Activated CD8-positive, alpha-beta T cell treated with anti-CD3 and anti-CD28 coated beads, Interleukin-2, amount 10 ng/mL, durations not matched to agents 7 days and 5 days (primary cell): ENCODE measurements around the gene S100PBP. TPM values are rescaled to one million over a fixed set of nuclear protein-coding genes. Genes with fewer than 3 reads are reported as not detected.
"Not testable (repeated sequence)": the region's sequence is repeated elsewhere in the genome, so short reads cannot be mapped to it uniquely, and the experiment has no call there.

Experiments used
- ATAC-seq: fragments of 150-1000 bp; cut with Tn5 transposase; one replicate; pipeline ENCODE4 v1.10.0; 2021; ENCODE audit warnings: moderate library complexity
- CTCF ChIA-PET: fragments of 350-600 bp; sonication (Branson Sonifier 250); formaldehyde crosslinking; loops from one replicate; lab custom pipeline; 2021; ENCODE audit warnings: antibody characterized with exemption; lab: Charles Lee
- POLR2A ChIA-PET: fragments of 350-600 bp; sonication (Branson Sonifier 250); formaldehyde crosslinking; loops from one replicate; lab custom pipeline; 2021; ENCODE audit warnings: antibody characterized with exemption; lab: Charles Lee
- DNase-seq: peaks from one replicate; pipeline ENCODE4 v3.0.0-alpha.2; 2020
- H3K27ac Mint-ChIP-seq: one replicate; pipeline ENCODE4 v1.8.0; 2021; ENCODE audit warnings: mild to moderate bottlenecking, mixed read lengths
- H3K27me3 Mint-ChIP-seq: one replicate; pipeline ENCODE4 v1.8.0; 2021; ENCODE audit warnings: low read depth, mixed read lengths
- H3K36me3 Mint-ChIP-seq: one replicate; pipeline ENCODE4 v1.8.0; 2021; ENCODE audit warnings: low read depth, mixed read lengths
- H3K4me1 Mint-ChIP-seq: one replicate; pipeline ENCODE4 v1.8.0; 2021; ENCODE audit warnings: low read depth, mixed read lengths
- H3K4me3 Mint-ChIP-seq: one replicate; pipeline ENCODE4 v1.8.0; 2021; ENCODE audit warnings: mild to moderate bottlenecking, mixed read lengths
- H3K9me3 Mint-ChIP-seq: one replicate; pipeline ENCODE4 v1.8.0; 2022; ENCODE audit warnings: mixed read lengths; ENCODE audit not compliant: insufficient read depth
- total RNA-seq, 2 experiments: library from RNA; stranded (reverse); gene quantifications; one replicate each; pipeline ENCODE4 v1.2.3, GENCODE V29; 2021

The S100PBP gene
- total RNA-seq, 2 experiments from 2014 or later: 78.3 to 78.9 TPM

GRCh38 chr1:32786856-32787255 is 30.6 kb upstream of the S100PBP start:
- peaks cover 3% of the 10 kb centered on the region for H3K4me1 Mint-ChIP-seq
- CTCF ChIA-PET: interaction anchor here (0.9 to 2.1 kb wide), 4 partner anchors 9 to 266 kb away, joined by 3 to 7 read pairs (median 6); no protein-coding TSS in a partner anchor
- H3K36me3 Mint-ChIP-seq: peaks cover 53% of the 10 kb centered on the region
- no peak for ATAC-seq
- H3K27me3 Mint-ChIP-seq: no peaks in the 10 kb centered on the region
- no peak for DNase-seq
- H3K4me3 Mint-ChIP-seq: no peak overlapping the region
- POLR2A ChIA-PET: interaction anchor here (0.6 kb wide), 1 partner anchor 14 kb away, joined by 3 read pairs; no protein-coding TSS in a partner anchor
- no peaks in the 10 kb centered on the region for H3K9me3 Mint-ChIP-seq
- no peak overlapping the region for H3K27ac Mint-ChIP-seq

DNA sequence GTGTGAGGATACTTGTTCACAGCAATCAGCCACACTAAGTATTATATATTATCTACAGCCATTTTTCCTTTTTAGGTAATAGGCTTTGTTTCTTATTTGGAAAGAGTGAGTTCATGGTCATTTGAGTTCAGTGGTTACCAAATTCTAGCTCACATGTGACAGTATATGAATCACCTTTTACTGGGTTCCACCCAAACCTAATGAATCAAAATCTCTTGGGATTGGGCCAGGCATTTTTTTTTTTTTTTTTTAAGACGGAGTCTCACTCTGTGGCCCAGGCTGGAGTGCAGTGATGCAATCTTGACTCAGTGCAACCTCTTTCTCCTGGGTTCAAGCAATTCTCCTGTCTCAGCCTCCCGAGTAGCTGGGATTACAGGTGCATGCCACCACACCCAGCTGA is 28.1 kb upstream of the S100PBP start:
- ATAC-seq, DNase-seq, POLR2A ChIA-PET, H3K27me3 Mint-ChIP-seq, H3K9me3 Mint-ChIP-seq, H3K4me3 Mint-ChIP-seq, H3K27ac Mint-ChIP-seq: not testable (repeated sequence)
- peaks cover 52% of the 10 kb centered on the region for H3K36me3 Mint-ChIP-seq
- peaks cover 13% of the 10 kb centered on the region for H3K4me1 Mint-ChIP-seq
- CTCF ChIA-PET: interaction anchor here (0.6 kb wide), 1 partner anchor 103 kb away, joined by 3 read pairs; no protein-coding TSS in a partner anchor

DNA sequence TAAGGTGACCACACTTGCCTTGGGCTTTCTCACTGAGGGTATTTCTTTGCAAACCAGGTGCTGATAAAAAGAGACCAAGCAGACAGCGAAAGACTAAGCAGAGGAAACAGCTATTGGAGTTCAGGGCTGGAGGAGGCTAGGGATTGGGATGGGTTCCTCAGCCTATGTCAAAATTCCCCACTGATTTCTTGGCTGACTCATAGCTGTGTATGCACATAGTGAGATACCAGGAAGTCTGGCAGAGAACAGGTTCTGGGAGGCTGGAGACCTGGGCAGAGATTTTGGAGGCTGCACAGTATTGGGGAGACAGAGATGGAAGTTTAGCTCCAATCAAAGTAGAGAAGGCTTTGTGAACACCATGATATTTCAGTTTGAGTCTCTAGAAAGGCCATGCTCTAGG is 25.6 kb upstream of the S100PBP start:
- no peaks in the 10 kb centered on the region for H3K9me3 Mint-ChIP-seq
- peaks cover 46% of the 10 kb centered on the region for H3K36me3 Mint-ChIP-seq
- POLR2A ChIA-PET: no interaction called here
- no peak overlapping the region for H3K27ac Mint-ChIP-seq
- peaks cover 13% of the 10 kb centered on the region for H3K4me1 Mint-ChIP-seq
- DNase-seq (no peak), ATAC-seq (no peak)
- CTCF ChIA-PET: interaction anchor here (1.1 to 1.7 kb wide), 4 partner anchors 19 to 141 kb away, joined by 3 to 7 read pairs (median 4); no protein-coding TSS in a partner anchor
- H3K27me3 Mint-ChIP-seq: no peaks in the 10 kb centered on the region
- no peak overlapping the region for H3K4me3 Mint-ChIP-seq

DNA sequence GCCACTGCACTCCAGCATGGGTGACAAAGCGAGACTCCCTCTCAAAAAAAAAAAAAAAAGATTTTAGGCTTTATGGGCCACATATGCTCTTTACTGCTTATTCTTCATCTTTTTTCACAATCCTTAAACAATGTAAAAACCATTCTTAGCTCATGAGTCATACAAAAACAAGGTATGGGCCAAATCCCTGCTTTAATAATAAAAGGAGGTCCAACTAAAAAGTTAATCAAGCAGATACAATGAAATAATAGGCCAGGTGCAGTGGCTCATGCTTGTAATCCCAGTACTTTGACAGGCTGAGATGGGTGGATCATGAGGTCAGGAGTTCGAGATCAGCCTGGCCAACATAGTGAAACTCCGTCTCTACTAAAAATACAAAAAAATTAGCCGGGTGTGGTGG is 21.7 kb upstream of the S100PBP start:
- Mint-ChIP-seq H3K4me1 (peaks cover 48% of the 10 kb centered on the region), H3K36me3 (peaks cover 67% of the 10 kb centered on the region)
- H3K27ac Mint-ChIP-seq, DNase-seq, ATAC-seq, H3K9me3 Mint-ChIP-seq, H3K4me3 Mint-ChIP-seq, H3K27me3 Mint-ChIP-seq, CTCF ChIA-PET: not testable (repeated sequence)
- POLR2A ChIA-PET: interaction anchor here (0.6 kb wide), 1 partner anchor 34 kb away, joined by 3 read pairs; no protein-coding TSS in a partner anchor

DNA sequence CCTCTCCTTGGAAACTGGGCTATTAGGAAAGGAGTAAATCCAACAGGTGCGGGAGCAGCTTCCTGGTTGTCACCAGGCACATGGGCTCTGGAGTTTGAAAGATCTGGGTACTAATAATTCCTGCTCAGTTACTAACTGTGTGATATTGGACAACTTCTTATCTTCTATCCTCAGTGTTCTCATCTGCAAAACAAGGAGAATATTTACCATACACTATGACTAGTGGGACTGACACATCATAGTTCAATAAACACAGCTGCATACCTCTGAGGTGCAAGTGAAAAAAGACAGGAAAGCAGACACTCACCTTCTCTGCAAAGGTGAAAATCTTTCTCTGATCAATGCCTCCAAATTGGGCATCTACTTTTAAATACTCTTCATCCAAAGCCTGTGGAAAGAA is 20.0 kb upstream of the S100PBP start:
- Mint-ChIP-seq H3K9me3 (no peaks in the 10 kb centered on the region), H3K27me3 (no peaks in the 10 kb centered on the region), H3K4me3 (no peak overlapping the region), H3K36me3 (peaks cover 64% of the 10 kb centered on the region), H3K27ac (peak overlapping the region; percentile 66), H3K4me1 (peaks cover 55% of the 10 kb centered on the region)
- DNase-seq (no peak), ATAC-seq (no peak)
- ChIA-PET CTCF (no interaction called here), POLR2A (no interaction called here)

DNA sequence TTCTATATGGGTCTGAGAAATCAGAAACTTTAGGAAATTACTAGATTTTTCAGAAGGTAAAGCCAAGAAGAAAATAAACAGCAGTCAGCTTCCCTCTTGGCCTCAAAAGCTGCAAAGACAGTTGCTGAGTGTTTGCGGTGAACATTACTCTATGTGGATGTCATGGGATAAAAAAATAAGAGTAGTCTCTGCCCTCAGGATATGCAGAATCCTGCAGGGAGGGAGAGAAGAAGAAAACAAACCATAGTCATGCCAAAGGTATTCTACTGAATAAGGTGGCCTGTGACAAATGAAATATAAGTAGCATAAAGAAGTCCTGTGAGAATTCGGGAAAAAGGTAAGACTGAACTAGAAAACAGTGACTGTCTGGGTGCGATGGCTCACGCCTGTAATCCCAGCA is 19.3 kb upstream of the S100PBP start:
- no peaks in the 10 kb centered on the region for H3K27me3 Mint-ChIP-seq
- H3K4me3 Mint-ChIP-seq: no peak overlapping the region
- ATAC-seq: no peak
- no peaks in the 10 kb centered on the region for H3K9me3 Mint-ChIP-seq
- H3K36me3 Mint-ChIP-seq: peaks cover 67% of the 10 kb centered on the region
- H3K4me1 Mint-ChIP-seq: peaks cover 60% of the 10 kb centered on the region
- DNase-seq: no peak
- ChIA-PET CTCF (interaction anchor here (1.7 to 3.3 kb wide), 2 partner anchors 25 to 86 kb away, joined by 5 to 14 read pairs; no protein-coding TSS in a partner anchor), POLR2A (interaction anchor here (2.5 kb wide), 1 partner anchor 19 kb away, joined by 22 read pairs; the partner anchor contains the start of genes S100PBP and YARS1)
- peak overlapping the region; percentile 71 for H3K27ac Mint-ChIP-seq

DNA sequence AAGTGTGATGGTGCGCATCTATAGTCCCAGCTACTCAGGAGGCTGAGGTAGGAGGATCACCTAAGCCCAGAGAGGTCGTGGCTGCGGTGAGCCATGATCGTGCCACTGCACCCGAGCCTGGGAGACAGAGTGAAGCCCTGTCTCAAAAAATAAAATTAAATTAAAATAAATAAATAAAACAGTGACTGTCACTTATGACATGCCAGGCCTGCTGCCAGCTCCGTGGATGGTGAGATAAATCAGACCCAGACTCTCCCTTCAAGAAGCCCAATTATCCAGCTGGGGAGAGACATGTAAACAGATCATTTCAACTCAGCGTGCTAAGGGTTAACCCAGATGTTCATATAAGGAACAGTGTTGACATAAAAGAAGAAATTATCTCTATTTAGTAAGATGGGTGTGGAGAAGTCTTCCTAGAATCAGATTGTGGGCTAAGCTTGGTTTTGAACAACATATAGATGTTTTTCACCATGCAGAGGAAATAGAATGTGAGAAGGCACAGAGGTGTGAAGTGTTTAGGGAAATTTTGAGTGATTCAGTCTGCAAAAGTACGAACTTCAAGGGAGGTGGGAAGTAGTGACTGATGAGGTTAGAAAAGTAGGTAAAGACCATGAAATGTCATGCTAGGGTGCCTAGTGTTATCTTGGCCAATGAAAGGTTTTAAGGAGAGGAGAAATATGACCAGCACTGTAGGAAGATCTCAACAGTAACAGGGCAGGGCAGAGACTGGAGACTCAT is 18.6 kb upstream of the S100PBP start:
- CTCF ChIA-PET: interaction anchor here (1.7 to 3.3 kb wide), 2 partner anchors 26 to 87 kb away, joined by 5 to 14 read pairs; no protein-coding TSS in a partner anchor
- peaks cover 66% of the 10 kb centered on the region for H3K36me3 Mint-ChIP-seq
- no peaks in the 10 kb centered on the region for H3K27me3 Mint-ChIP-seq
- no peaks in the 10 kb centered on the region for H3K9me3 Mint-ChIP-seq
- ATAC-seq (peak; percentile 84), DNase-seq (peak; percentile 37)
- peak overlapping the region; percentile 80 for H3K27ac Mint-ChIP-seq
- peak overlapping the region; percentile 9 for H3K4me3 Mint-ChIP-seq
- peaks cover 55% of the 10 kb centered on the region for H3K4me1 Mint-ChIP-seq
- POLR2A ChIA-PET: interaction anchor here (2.5 kb wide), 1 partner anchor 19 kb away, joined by 22 read pairs; the partner anchor contains the start of genes S100PBP and YARS1

DNA sequence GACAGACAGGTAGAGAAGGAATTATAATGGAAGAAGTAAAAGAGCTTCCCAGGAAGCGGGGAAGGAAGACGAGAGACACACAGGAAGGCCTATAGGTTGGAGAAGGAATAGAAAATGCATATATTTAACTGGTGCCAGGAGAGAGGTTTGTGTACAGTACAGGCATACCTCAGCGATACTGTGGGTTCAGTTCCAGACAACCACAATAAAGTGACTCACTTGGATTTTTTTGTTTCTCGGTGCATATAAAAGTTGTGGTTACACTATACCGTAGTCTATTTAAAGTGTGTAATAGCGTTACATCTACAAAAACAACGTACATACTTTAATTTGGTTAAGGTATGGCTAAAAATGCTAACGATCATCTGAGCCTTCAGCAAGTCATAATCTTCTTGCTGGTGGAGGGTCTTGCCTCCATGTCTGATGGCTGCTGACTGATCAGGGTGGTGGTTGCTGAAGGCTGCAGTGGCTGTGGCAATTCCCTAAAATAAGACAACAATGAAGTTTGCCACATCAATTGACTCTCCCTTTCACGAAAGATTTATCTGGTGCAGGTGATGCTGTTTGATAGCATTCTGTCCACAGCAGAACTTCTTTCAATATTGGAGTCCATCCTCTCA is 16.2 kb upstream of the S100PBP start:
- Mint-ChIP-seq H3K9me3 (no peaks in the 10 kb centered on the region), H3K36me3 (peaks cover 75% of the 10 kb centered on the region), H3K27me3 (no peaks in the 10 kb centered on the region), H3K27ac (peak overlapping the region; percentile 48), H3K4me3 (peak overlapping the region; percentile 4), H3K4me1 (peaks cover 55% of the 10 kb centered on the region)
- ATAC-seq (peak; percentile 68), DNase-seq (peak; percentile 48)
- ChIA-PET POLR2A (no interaction called here), CTCF (interaction anchor here (3.3 kb wide), 1 partner anchor 28 kb away, joined by 14 read pairs; no protein-coding TSS in a partner anchor)

GRCh38 chr1:32804460-32804859 is 13.0 kb upstream of the S100PBP start:
- H3K9me3 Mint-ChIP-seq, POLR2A ChIA-PET, H3K27me3 Mint-ChIP-seq, H3K4me3 Mint-ChIP-seq, ATAC-seq, H3K27ac Mint-ChIP-seq, DNase-seq, CTCF ChIA-PET: not testable (repeated sequence)
- H3K4me1 Mint-ChIP-seq: peaks cover 44% of the 10 kb centered on the region
- H3K36me3 Mint-ChIP-seq: peaks cover 78% of the 10 kb centered on the region

DNA sequence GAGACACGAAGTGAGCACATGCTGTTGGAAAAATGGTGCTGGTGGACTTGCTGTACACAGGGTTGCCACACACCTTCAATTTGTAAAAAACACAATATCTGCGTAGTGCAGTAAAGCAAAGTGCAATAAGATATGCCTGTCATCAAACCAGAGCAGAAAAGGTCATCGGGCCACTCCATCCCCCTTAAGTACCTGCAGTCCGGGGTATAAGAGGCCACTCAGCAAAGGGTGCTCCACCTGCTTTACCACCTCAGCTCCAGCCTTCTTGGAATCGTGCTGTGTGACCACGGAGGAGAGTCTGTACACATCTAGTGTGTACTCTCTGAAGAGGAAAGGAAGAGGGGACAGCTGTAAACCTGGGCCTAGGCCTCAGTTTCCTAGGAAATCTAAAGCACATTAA is 11.2 kb upstream of the S100PBP start:
- DNase-seq (no peak), ATAC-seq (no peak)
- H3K4me1 Mint-ChIP-seq: peaks cover 36% of the 10 kb centered on the region
- H3K9me3 Mint-ChIP-seq: no peaks in the 10 kb centered on the region
- no peak overlapping the region for H3K27ac Mint-ChIP-seq
- ChIA-PET POLR2A (interaction anchor here (1.2 kb wide), 1 partner anchor 10 kb away, joined by 3 read pairs; no protein-coding TSS in a partner anchor), CTCF (interaction anchor here (1.7 kb wide), 1 partner anchor 94 kb away, joined by 5 read pairs; no protein-coding TSS in a partner anchor)
- no peak overlapping the region for H3K4me3 Mint-ChIP-seq
- peaks cover 81% of the 10 kb centered on the region for H3K36me3 Mint-ChIP-seq
- H3K27me3 Mint-ChIP-seq: no peaks in the 10 kb centered on the region

- ChIA-PET POLR2A (no interaction called here), CTCF (interaction anchor here (1.7 kb wide), 1 partner anchor 95 kb away, joined by 5 read pairs; no protein-coding TSS in a partner anchor)
- H3K9me3 Mint-ChIP-seq: no peaks in the 10 kb centered on the region
- H3K36me3 Mint-ChIP-seq: peaks cover 84% of the 10 kb centered on the region
- H3K4me1 Mint-ChIP-seq: peaks cover 38% of the 10 kb centered on the region
- peak overlapping the region; percentile 25 for H3K27ac Mint-ChIP-seq
- DNase-seq: no peak
- no peak overlapping the region for H3K4me3 Mint-ChIP-seq
- no peak for ATAC-seq
- no peaks in the 10 kb centered on the region for H3K27me3 Mint-ChIP-seq
Observed at GRCh38 chr1:32806910-32807523, 10.4 kb upstream of the S100PBP start.
